ENCODE measurements around the gene RABGAP1L.
"Not testable (repeated sequence)": the region's sequence is repeated elsewhere in the genome, so short reads cannot be mapped to it uniquely, and the experiment has no call there.

Gene RABGAP1L

GRCh38 chr1:175019524-175019923 lies 860.2 kb downstream of the RABGAP1L start:
- DNase-seq = no peak

GRCh38 chr1:175023043-175023921 lies 864.0 kb downstream of the RABGAP1L start, which contains the start of gene MRPS14:
MRPS14 (minus strand) TSS chr1:175023425; CDS start chr1:175023408, 17 bp downstream.
- DNase-seq = peak; percentile 98

GRCh38 chr1:175023922-175024242 lies 864.6 kb downstream of the RABGAP1L start:
- not testable (repeated sequence) for DNase-seq

DNA sequence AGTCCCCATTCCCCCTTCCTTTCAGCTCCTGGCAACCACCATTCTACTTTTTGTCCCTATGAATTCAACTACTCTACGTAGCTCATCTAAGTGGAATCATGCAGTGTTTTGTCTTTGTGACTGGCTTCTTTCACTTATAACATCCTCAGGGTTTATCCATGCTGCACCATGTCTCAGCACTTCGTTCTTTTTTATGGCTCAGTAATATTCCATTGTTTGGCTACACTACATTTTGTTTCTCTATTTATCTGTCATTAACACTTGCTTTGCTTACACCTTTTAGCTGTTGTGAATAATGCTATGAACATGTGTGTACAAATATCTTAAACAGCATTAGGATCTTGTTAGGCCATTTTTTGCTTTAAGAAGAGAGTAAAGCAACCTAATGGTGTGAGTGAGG lies 865.5 kb downstream of the RABGAP1L start:
- DNase-seq = no peak

DNA sequence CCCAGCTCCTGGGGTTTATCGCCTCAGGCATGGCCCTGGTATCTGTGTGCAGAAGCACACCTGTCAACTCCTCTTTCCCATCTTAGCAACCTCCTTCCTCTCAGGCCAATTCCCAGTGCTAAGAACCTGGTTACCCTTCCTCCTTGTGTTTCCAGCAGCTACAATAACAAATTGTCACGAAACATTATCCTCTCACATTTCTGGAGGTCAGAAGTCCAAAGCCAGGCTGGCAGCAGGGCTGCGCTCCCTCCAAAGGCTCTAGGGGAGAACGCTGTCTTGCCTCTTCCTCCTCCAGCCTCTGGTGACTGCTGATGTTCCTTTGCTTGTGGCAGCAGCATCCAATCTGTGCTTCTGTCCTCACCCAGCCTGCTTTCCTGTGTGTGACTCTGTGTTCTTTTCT lies 874.6 kb downstream of the RABGAP1L start:
- DNase-seq = no peak

DNA sequence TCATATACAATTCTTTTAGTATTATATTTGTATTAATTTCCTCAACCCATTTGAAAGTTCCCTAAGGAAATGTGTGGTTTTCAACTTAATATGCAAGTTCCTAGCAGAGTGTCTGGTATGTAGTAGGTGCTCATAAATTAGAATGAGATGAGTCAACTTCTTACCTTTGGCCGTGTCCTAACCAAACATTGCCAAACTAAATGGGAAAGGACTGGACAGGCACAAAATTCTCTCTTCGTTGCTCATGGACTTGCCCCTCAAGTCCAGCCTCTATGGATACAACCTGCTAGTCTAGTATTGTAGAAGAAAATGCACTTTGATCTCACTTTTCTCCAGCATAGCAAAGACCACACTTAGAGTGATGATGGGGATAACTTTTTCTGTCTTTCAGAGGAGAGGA lies 875.5 kb downstream of the RABGAP1L start:
- no peak for DNase-seq

GRCh38 chr1:175035865-175036264 lies 876.5 kb downstream of the RABGAP1L start:
- no peak for DNase-seq

DNA sequence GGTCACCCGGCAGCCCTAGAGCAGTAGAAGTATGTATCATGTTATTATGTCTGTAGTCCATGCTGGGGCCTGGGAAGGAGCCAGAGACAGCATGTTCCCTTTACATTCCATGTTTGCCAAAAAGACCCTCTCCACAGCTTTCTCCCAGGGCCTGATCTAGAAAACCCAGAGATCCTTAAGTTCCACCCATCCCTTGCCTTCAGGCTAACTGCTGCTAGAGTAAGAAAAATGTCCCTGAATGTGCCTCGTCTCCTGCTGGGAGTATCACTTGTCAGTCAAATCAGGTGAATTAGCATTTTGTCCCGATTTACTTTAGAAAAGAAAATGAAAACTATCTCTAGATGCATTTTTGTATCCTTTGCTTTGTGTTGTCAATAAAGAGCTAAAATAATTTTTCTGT lies 877.2 kb downstream of the RABGAP1L start:
- DNase-seq = no peak

- no peak for DNase-seq
Observed at GRCh38 chr1:175037416-175037815, 878.1 kb downstream of the RABGAP1L start.

DNA sequence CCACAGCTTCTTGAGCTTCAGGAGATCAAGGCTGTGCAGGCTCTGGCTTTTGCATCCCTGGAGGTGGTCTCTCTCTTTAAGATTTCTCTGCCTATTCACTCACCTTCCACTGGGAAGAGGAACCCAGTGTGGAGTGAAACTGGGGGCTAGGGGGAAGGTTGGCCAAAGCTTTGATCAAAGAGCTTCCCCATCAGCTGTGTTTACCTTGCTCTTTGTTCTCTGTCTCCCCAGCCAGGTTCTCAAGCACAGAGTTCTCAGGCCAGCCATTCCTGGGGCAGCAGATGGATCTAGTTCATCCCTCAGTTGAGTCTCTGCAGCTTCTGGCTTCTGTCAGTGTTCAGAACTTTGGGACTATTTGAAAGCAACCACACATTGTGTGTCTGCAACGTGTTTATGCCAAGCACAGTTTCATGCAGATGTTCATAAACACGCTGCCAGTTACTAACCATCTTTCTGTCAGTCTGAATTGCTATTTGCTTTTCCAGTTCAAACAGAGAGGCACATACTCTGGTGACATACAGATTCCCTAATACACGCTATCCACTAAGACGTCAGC lies 881.1 kb downstream of the RABGAP1L start:
- no peak for DNase-seq

DNA sequence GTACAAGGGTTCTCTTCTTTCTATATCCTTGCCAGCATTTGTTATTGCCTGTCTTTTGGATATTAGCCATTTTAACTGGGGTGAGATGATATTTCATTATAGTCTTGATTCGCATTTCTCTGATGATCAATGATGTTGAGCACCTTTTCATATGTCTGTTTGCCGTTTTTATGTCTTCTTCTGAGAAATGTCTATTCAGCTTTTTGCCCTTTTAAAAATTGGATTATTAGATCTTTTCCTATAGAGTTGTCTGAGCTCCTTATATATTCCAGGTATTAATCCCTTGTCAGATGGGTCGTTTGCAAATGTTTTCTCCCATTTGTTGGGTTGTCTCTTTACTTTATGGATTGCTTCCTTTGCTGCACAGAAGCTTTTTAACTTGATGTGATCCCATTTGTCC lies 883.3 kb downstream of the RABGAP1L start:
- no peak for DNase-seq

DNA sequence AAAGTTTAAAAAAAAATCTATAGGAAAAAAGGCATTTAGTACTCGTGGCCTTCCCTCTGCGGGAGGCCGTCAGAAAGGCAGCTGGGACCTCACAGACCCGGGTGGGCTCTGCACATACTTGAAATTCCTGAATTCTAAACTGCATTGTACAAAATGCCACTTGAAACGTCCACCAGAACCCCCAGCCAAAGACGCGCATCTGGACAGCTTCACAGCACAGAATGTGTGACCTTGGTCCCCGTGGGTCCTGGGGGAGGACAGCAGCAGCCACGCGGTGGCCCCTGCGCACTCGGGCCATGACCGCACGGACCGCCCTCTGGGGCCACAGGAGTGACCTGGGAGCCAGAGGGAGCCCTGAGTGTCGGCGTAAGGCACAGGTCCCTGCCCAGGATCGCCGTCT lies 884.5 kb downstream of the RABGAP1L start:
- no peak for DNase-seq

GRCh38 chr1:175044591-175044990 lies 885.3 kb downstream of the RABGAP1L start:
- DNase-seq = not testable (repeated sequence)

All from CD4-positive, alpha-beta T cell treated with Interleukin-15 for 1 hour (primary cell).